Epithelial cell of esophagus (primary cell): ENCODE data around the gene SYPL1.

Experiments
- DNase-seq: peaks from one replicate; pipeline ENCODE4 v3.0.0; 2010; ENCODE audit warnings: low read depth
- H3K4me3 ChIP-seq: 2 replicates; pipeline ENCODE4 v1.5.1; 2011; ENCODE audit warnings: mild to moderate bottlenecking, low read length, control low read depth
- CTCF ChIP-seq: IDR thresholded peaks from 2 replicates; pipeline ENCODE4 v1.5.1; 2011; ENCODE audit warnings: low read depth, mild to moderate bottlenecking, low read length, control low read depth, inconsistent platforms; ENCODE audit not compliant: insufficient read depth; ENCODE audit errors: missing control alignments

Gene SYPL1

GRCh38 chr7:106095634-106096033 is 16.5 kb downstream of the SYPL1 start:
- no peak overlapping the region for H3K4me3 ChIP-seq
- TF ChIP-seq CTCF: no peak
- no peak for DNase-seq

GRCh38 chr7:106094780-106095179 is 17.3 kb downstream of the SYPL1 start:
- DNase-seq: peak; percentile 34
- H3K4me3 ChIP-seq: no peak overlapping the region
- TF ChIP-seq CTCF: peak; percentile 48

GRCh38 chr7:106092204-106092603 is 19.9 kb downstream of the SYPL1 start:
- H3K4me3 ChIP-seq: no peak overlapping the region
- TF ChIP-seq CTCF: no peak
- no peak for DNase-seq

- TF ChIP-seq CTCF: no peak
- no peak for DNase-seq
- no peak overlapping the region for H3K4me3 ChIP-seq
Measured at GRCh38 chr7:106089647-106090046, 22.5 kb downstream of the SYPL1 start.

- no peak overlapping the region for H3K4me3 ChIP-seq
- no peak for DNase-seq
- no peak for TF ChIP-seq CTCF
Measured at GRCh38 chr7:106088014-106088413, 24.1 kb downstream of the SYPL1 start.

- no peak for DNase-seq
- TF ChIP-seq CTCF: no peak
- H3K4me3 ChIP-seq: no peak overlapping the region
Measured at GRCh38 chr7:106086062-106086461, 26.1 kb downstream of the SYPL1 start.

GRCh38 chr7:106085015-106085414 is 27.1 kb downstream of the SYPL1 start:
- no peak overlapping the region for H3K4me3 ChIP-seq
- DNase-seq: no peak
- TF ChIP-seq CTCF: no peak
